K562 (cell line): Measurements from ENCODE around the gene DALRD3. TPM values are rescaled to one million over a fixed set of nuclear protein-coding genes. Genes with fewer than 3 reads are reported as not detected.

Source experiments
- BACH1 ChIP-seq: fragments of 200-800 bp; sonication (Bioruptor generic); IDR thresholded peaks from 2 replicates; pipeline ENCODE4 v1.6.1; 2016; ENCODE audit warnings: missing genetic modification characterization, missing compliant biosample characterization
- BRD4 ChIP-seq: fragments of 200-600 bp; sonication (generic); IDR thresholded peaks from 2 replicates; pipeline ENCODE4 v1.6.1; 2017; ENCODE audit warnings: inconsistent platforms
- BRF1 ChIP-seq: IDR thresholded peaks from 3 replicates; pipeline ENCODE4 v1.6.1; 2011; ENCODE audit warnings: borderline replicate concordance, mild to moderate bottlenecking; ENCODE audit not compliant: insufficient read length; ENCODE audit errors: extremely low read depth
- CBX1 ChIP-seq: sonication (generic); IDR thresholded peaks from 2 replicates; pipeline ENCODE4 v1.6.1; 2016; ENCODE audit warnings: antibody characterized with exemption, low read depth, mild to moderate bottlenecking
- ELF1 ChIP-seq: fragments of 200-800 bp; sonication (Bioruptor generic); IDR thresholded peaks from 2 replicates; pipeline ENCODE4 v1.6.1; 2016; ENCODE audit warnings: missing genetic modification characterization, missing compliant biosample characterization
- ELF4 ChIP-seq: fragments of 450-650 bp; formaldehyde crosslinking; IDR thresholded peaks from 2 replicates; pipeline ENCODE4 v1.4.0; 2022; ENCODE audit warnings: missing genetic modification characterization
- KDM4B ChIP-seq, 2 experiments: fragments of 450-650 bp in 1 of 2; sonication (generic) in 1 of 2; IDR thresholded peaks; 2 replicates each; pipeline ENCODE4 v1.6.1; 2016 to 2017; ENCODE audit warnings: borderline replicate concordance in 2 of 2, antibody characterized with exemption in 1 of 2, low read depth in 1 of 2, mild to moderate bottlenecking in 1 of 2
- LEF1 ChIP-seq: fragments of 450-650 bp; IDR thresholded peaks from 2 replicates; pipeline ENCODE4 v1.6.1; 2016; ENCODE audit warnings: mild to moderate bottlenecking
- NELFE ChIP-seq: IDR thresholded peaks from 2 replicates; pipeline ENCODE4 v1.6.1; 2011; ENCODE audit warnings: mild to moderate bottlenecking; ENCODE audit not compliant: insufficient read depth, insufficient read length
- PCBP1 ChIP-seq: fragments of 200-400 bp; formaldehyde crosslinking; IDR thresholded peaks from 2 replicates; pipeline ENCODE4 v1.6.1; 2018; ENCODE audit warnings: mild to moderate bottlenecking, low read depth, low read length; ENCODE audit not compliant: poor library complexity, severe bottlenecking
- PURB ChIP-seq: sonication (generic); formaldehyde crosslinking; IDR thresholded peaks from 2 replicates; pipeline ENCODE4 v1.9.0; 2021; ENCODE audit warnings: low read depth, mild to moderate bottlenecking, missing genetic modification reagents
- RBM39 ChIP-seq: fragments of 200-400 bp; formaldehyde crosslinking; optimal IDR thresholded peaks from 2 replicates; pipeline ENCODE3; 2018; ENCODE audit warnings: low read depth, low read length
- STAT5A ChIP-seq: IDR thresholded peaks from 2 replicates; pipeline ENCODE4 v1.6.1; 2012; ENCODE audit warnings: low read length, inconsistent platforms, borderline replicate concordance
- TOE1 ChIP-seq, 2 experiments: fragments of 450-650 bp in 1 of 2; sonication (generic) in 1 of 2; formaldehyde crosslinking in 1 of 2; IDR thresholded peaks; 2 replicates each; pipeline versions ENCODE4 v1.7.1 to v1.8.0; 2016 to 2022; ENCODE audit warnings: borderline replicate concordance in 2 of 2, mild to moderate bottlenecking in 2 of 2, antibody characterized with exemption in 1 of 2, inconsistent platforms in 1 of 2, low read depth in 1 of 2, missing genetic modification reagents in 1 of 2, moderate library complexity in 1 of 2
- ZNF77 ChIP-seq: fragments of 250-450 bp; sonication (Bioruptor Pico); IDR thresholded peaks from 2 replicates; pipeline ENCODE4 v1.5.0; 2020
- polyA plus RNA-seq, 8 experiments: library from polyadenylated mRNA; depleted of rRNA in 4 of 8; stranded (reverse) in 5 of 8; unstranded in 3 of 8; fragments of >200 nt; fragmentation: Nextera tagmentation in 2 of 8; fragmentation: Illumina TruSeq in 1 of 8; extraction: Ambion mirVana in 2 of 8; extraction: Trizol in 1 of 8; gene quantifications; 2 replicates each; pipeline versions ENCODE4 v1.2.1 to v1.2.3, GENCODE V29; 2011 to 2014; ENCODE audit warnings: inconsistent platforms in 1 of 8, missing spikeins in 1 of 8
- total RNA-seq, 7 experiments: library from RNA; depleted of rRNA in 6 of 7; stranded (reverse); fragments of >200 nt in 6 of 7; fragmentation: Illumina TruSeq in 2 of 7; extraction: Trizol in 2 of 7; gene quantifications; 2 replicates each; pipeline versions ENCODE4 v1.2.1 to v1.2.3, GENCODE V29; 2011 to 2021; ENCODE audit warnings: low replicate concordance in 1 of 7
- TF ChIP-seq, protein P1 (sequence below): fragments of 200-600 bp; sonication (generic); IDR thresholded peaks from one replicate; pipeline ENCODE4 v1.6.1; 2012; ENCODE audit warnings: mild to moderate bottlenecking, low read depth, low read length, inconsistent platforms
- TF ChIP-seq, protein P2 (sequence below): sonication (generic); formaldehyde crosslinking; IDR thresholded peaks from 2 replicates; pipeline ENCODE4 v1.9.0; 2022; ENCODE audit warnings: mild to moderate bottlenecking, missing genetic modification reagents

The DALRD3 gene
- total and polyA plus RNA-seq, 9 of the 15 experiments (the other 6 are each of a cell fraction or from before 2014, with no cell fraction given): 6.6 to 31.3 (median 14.4) TPM

- TF ChIP-seq PURB (CRISPR knock-in tag) (no peak), BRF1 (no peak), STAT5A (no peak), ELF1 (tag) (peak; percentile 70), NELFE (no peak), ELF4 (CRISPR knock-in tag) (no peak), TOE1 (IDR thresholded peaks at IDR 0.05; ENCODE audit: borderline replicate concordance) (no peak), TOE1 (CRISPR knock-in tag; IDR thresholded peaks at IDR 0.05; ENCODE audit: borderline replicate concordance, low read depth) (no peak), BACH1 (tag) (no peak), PCBP1 (peak; percentile 45), CBX1 (peak; percentile 39; the same call in 1 of the 2 replicates), BRD4 (no peak), ZNF77 (CRISPR knock-in tag) (0 out of 2 replicates have a peak, but pooled peaks have one; percentile 67), KDM4B (IDR thresholded peaks at IDR 0.05; ENCODE audit: borderline replicate concordance in 2 of 2, low read depth in 1 of 2) (0 out of 4 replicates have a peak, but pooled peaks of 1 of the 2 experiments have one; percentile 42), RBM39 (no peak), LEF1 (no peak)
- TF ChIP-seq, protein P1, sequence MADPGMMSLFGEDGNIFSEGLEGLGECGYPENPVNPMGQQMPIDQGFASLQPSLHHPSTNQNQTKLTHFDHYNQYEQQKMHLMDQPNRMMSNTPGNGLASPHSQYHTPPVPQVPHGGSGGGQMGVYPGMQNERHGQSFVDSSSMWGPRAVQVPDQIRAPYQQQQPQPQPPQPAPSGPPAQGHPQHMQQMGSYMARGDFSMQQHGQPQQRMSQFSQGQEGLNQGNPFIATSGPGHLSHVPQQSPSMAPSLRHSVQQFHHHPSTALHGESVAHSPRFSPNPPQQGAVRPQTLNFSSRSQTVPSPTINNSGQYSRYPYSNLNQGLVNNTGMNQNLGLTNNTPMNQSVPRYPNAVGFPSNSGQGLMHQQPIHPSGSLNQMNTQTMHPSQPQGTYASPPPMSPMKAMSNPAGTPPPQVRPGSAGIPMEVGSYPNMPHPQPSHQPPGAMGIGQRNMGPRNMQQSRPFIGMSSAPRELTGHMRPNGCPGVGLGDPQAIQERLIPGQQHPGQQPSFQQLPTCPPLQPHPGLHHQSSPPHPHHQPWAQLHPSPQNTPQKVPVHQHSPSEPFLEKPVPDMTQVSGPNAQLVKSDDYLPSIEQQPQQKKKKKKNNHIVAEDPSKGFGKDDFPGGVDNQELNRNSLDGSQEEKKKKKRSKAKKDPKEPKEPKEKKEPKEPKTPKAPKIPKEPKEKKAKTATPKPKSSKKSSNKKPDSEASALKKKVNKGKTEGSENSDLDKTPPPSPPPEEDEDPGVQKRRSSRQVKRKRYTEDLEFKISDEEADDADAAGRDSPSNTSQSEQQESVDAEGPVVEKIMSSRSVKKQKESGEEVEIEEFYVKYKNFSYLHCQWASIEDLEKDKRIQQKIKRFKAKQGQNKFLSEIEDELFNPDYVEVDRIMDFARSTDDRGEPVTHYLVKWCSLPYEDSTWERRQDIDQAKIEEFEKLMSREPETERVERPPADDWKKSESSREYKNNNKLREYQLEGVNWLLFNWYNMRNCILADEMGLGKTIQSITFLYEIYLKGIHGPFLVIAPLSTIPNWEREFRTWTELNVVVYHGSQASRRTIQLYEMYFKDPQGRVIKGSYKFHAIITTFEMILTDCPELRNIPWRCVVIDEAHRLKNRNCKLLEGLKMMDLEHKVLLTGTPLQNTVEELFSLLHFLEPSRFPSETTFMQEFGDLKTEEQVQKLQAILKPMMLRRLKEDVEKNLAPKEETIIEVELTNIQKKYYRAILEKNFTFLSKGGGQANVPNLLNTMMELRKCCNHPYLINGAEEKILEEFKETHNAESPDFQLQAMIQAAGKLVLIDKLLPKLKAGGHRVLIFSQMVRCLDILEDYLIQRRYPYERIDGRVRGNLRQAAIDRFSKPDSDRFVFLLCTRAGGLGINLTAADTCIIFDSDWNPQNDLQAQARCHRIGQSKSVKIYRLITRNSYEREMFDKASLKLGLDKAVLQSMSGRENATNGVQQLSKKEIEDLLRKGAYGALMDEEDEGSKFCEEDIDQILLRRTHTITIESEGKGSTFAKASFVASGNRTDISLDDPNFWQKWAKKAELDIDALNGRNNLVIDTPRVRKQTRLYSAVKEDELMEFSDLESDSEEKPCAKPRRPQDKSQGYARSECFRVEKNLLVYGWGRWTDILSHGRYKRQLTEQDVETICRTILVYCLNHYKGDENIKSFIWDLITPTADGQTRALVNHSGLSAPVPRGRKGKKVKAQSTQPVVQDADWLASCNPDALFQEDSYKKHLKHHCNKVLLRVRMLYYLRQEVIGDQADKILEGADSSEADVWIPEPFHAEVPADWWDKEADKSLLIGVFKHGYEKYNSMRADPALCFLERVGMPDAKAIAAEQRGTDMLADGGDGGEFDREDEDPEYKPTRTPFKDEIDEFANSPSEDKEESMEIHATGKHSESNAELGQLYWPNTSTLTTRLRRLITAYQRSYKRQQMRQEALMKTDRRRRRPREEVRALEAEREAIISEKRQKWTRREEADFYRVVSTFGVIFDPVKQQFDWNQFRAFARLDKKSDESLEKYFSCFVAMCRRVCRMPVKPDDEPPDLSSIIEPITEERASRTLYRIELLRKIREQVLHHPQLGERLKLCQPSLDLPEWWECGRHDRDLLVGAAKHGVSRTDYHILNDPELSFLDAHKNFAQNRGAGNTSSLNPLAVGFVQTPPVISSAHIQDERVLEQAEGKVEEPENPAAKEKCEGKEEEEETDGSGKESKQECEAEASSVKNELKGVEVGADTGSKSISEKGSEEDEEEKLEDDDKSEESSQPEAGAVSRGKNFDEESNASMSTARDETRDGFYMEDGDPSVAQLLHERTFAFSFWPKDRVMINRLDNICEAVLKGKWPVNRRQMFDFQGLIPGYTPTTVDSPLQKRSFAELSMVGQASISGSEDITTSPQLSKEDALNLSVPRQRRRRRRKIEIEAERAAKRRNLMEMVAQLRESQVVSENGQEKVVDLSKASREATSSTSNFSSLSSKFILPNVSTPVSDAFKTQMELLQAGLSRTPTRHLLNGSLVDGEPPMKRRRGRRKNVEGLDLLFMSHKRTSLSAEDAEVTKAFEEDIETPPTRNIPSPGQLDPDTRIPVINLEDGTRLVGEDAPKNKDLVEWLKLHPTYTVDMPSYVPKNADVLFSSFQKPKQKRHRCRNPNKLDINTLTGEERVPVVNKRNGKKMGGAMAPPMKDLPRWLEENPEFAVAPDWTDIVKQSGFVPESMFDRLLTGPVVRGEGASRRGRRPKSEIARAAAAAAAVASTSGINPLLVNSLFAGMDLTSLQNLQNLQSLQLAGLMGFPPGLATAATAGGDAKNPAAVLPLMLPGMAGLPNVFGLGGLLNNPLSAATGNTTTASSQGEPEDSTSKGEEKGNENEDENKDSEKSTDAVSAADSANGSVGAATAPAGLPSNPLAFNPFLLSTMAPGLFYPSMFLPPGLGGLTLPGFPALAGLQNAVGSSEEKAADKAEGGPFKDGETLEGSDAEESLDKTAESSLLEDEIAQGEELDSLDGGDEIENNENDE: no peak
- TF ChIP-seq, protein P2, sequence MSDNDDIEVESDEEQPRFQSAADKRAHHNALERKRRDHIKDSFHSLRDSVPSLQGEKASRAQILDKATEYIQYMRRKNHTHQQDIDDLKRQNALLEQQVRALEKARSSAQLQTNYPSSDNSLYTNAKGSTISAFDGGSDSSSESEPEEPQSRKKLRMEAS (CRISPR knock-in tag): peak; percentile 78
Observed at GRCh38 chr3:49017971-49018706, at the start of gene DALRD3 (continued).
